DND-41 (cell line): ENCODE data around the gene ASB1.

Experiments
- ATAC-seq: fragments of 200-7000 bp; cut with Tn5 transposase; 3 replicates; pipeline ENCODE4 v1.9.1; 2021; ENCODE audit warnings: low read depth; ENCODE audit not compliant: insufficient read depth
- DNase-seq: peaks from one replicate; pipeline ENCODE4 v3.0.0-alpha.2; 2020
- H2AFZ ChIP-seq: 2 replicates; pipeline ENCODE4 v1.6.0; 2012; ENCODE audit warnings: low read depth, low read length
- H3K27ac ChIP-seq: 2 replicates; pipeline ENCODE4 v1.5.1; 2012; ENCODE audit warnings: low read length, inconsistent platforms
- H3K27me3 ChIP-seq: fragments of 200-600 bp; sonication (generic); 2 replicates; pipeline ENCODE4 v1.6.0; 2012; ENCODE audit warnings: low read length, mild to moderate bottlenecking, inconsistent platforms; ENCODE audit not compliant: insufficient read depth, poor library complexity
- H3K36me3 ChIP-seq: 2 replicates; pipeline ENCODE4 v1.5.1; 2012; ENCODE audit warnings: low read length, inconsistent platforms; ENCODE audit not compliant: insufficient read depth
- H3K4me1 ChIP-seq: 2 replicates; pipeline ENCODE4 v1.5.1; 2012; ENCODE audit warnings: mild to moderate bottlenecking, low read length; ENCODE audit not compliant: insufficient read depth
- H3K4me2 ChIP-seq: 2 replicates; pipeline ENCODE4 v1.6.0; 2012; ENCODE audit warnings: mild to moderate bottlenecking, moderate library complexity, low read length, inconsistent platforms; ENCODE audit not compliant: insufficient read depth
- H3K4me3 ChIP-seq, 2 experiments: fragments of 200-600 bp in 1 of 2; shearing (Covaris generic) in 1 of 2; 2 replicates each; pipeline ENCODE4 v1.5.1; 2012 to 2016; ENCODE audit warnings: inconsistent platforms in 2 of 2, low read length in 2 of 2, mild to moderate bottlenecking in 2 of 2, low read depth in 1 of 2, moderate library complexity in 1 of 2
- H3K79me2 ChIP-seq: 2 replicates; pipeline ENCODE4 v1.6.0; 2012; ENCODE audit warnings: low read length, inconsistent platforms; ENCODE audit not compliant: insufficient read depth
- H3K9ac ChIP-seq: 2 replicates; pipeline ENCODE4 v1.6.0; 2012; ENCODE audit warnings: low read depth, mild to moderate bottlenecking, inconsistent platforms, low read length, moderate library complexity
- H3K9me3 ChIP-seq: 2 replicates; pipeline ENCODE4 v1.5.1; 2012; ENCODE audit warnings: low read length, moderate library complexity, mild to moderate bottlenecking, inconsistent platforms; ENCODE audit not compliant: insufficient read depth, severe bottlenecking
- H4K20me1 ChIP-seq: 2 replicates; pipeline ENCODE4 v1.6.0; 2012; ENCODE audit warnings: low read length; ENCODE audit not compliant: insufficient read depth
- CTCF ChIP-seq: IDR thresholded peaks from 2 replicates; pipeline ENCODE4 v1.5.1; 2012; ENCODE audit warnings: borderline replicate concordance, low read length, moderate library complexity, mild to moderate bottlenecking; ENCODE audit not compliant: poor library complexity, severe bottlenecking; ENCODE audit errors: extremely low read depth
- EZH2 ChIP-seq: IDR thresholded peaks from 3 replicates; pipeline ENCODE4 v1.6.1; 2012; ENCODE audit warnings: borderline replicate concordance, low read depth, mild to moderate bottlenecking, moderate library complexity, low read length, inconsistent platforms; ENCODE audit not compliant: severe bottlenecking

The ASB1 gene

DNA sequence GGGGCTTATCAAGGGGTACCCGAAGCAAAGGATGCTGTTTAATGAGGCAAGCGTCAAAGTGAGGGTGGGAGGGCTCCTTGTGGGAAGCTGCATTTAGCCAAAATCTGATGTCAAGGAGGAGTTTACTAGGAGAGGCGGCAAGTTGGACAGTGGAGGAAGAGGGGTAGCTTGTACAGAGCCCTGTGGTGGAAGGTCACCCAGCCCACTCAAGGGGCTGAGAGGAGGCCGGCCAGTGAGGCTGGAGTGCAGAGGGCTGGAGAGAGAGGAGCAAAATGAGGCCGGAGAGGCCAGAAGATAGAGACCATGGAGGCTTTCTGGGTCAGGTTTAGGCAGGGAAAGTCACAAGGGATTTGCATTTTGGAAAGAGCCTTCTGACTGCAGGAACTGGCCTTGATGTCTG lies 49.5 kb downstream of the ASB1 start:
- no peak for DNase-seq
- no peaks in the 10 kb centered on the region for H3K36me3 ChIP-seq
- ATAC-seq: no peak
- peaks cover 6% of the 10 kb centered on the region for H3K9me3 ChIP-seq
- no peak overlapping the region for H3K9ac ChIP-seq
- TF ChIP-seq CTCF (no peak), EZH2 (no peak)
- no peaks in the 10 kb centered on the region for H3K79me2 ChIP-seq
- H2AFZ ChIP-seq: no peak overlapping the region
- H3K27me3 ChIP-seq: no peaks in the 10 kb centered on the region
- no peaks in the 10 kb centered on the region for H3K4me1 ChIP-seq
- no peaks in the 10 kb centered on the region for H4K20me1 ChIP-seq
- no peak overlapping the region for H3K4me2 ChIP-seq
- no peak overlapping the region for H3K4me3 ChIP-seq
- no peak overlapping the region for H3K27ac ChIP-seq

- Histone ChIP-seq H3K9ac (no peak overlapping the region), H3K4me3 (no peak overlapping the region), H3K27me3 (no peaks in the 10 kb centered on the region), H3K4me2 (no peak overlapping the region), H3K9me3 (peaks cover 6% of the 10 kb centered on the region), H3K36me3 (no peaks in the 10 kb centered on the region), H3K27ac (no peak overlapping the region), H2AFZ (no peak overlapping the region), H3K4me1 (no peaks in the 10 kb centered on the region), H4K20me1 (no peaks in the 10 kb centered on the region), H3K79me2 (no peaks in the 10 kb centered on the region)
- ATAC-seq: no peak
- DNase-seq: no peak
- TF ChIP-seq EZH2 (no peak), CTCF (no peak)
Measured at GRCh38 chr2:238478216-238478615, 51.5 kb downstream of the ASB1 start.

- H2AFZ ChIP-seq: no peak overlapping the region
- no peaks in the 10 kb centered on the region for H4K20me1 ChIP-seq
- no peak for ATAC-seq
- TF ChIP-seq EZH2 (no peak), CTCF (no peak)
- no peak overlapping the region for H3K27ac ChIP-seq
- H3K4me2 ChIP-seq: no peak overlapping the region
- no peaks in the 10 kb centered on the region for H3K4me1 ChIP-seq
- peaks cover 6% of the 10 kb centered on the region for H3K9me3 ChIP-seq
- no peak for DNase-seq
- H3K36me3 ChIP-seq: no peaks in the 10 kb centered on the region
- no peaks in the 10 kb centered on the region for H3K27me3 ChIP-seq
- H3K79me2 ChIP-seq: no peaks in the 10 kb centered on the region
- no peak overlapping the region for H3K9ac ChIP-seq
- H3K4me3 ChIP-seq: no peak overlapping the region
Measured at GRCh38 chr2:238479847-238480246, 53.1 kb downstream of the ASB1 start.

- Histone ChIP-seq H3K27ac (no peak overlapping the region), H3K4me1 (no peaks in the 10 kb centered on the region), H4K20me1 (no peaks in the 10 kb centered on the region), H3K4me3 (no peak overlapping the region), H2AFZ (no peak overlapping the region), H3K27me3 (no peaks in the 10 kb centered on the region), H3K9ac (no peak overlapping the region), H3K9me3 (peaks cover 6% of the 10 kb centered on the region), H3K79me2 (no peaks in the 10 kb centered on the region), H3K4me2 (no peak overlapping the region), H3K36me3 (no peaks in the 10 kb centered on the region)
- DNase-seq: no peak
- ATAC-seq: no peak
- no peak for TF ChIP-seq EZH2
- no peak for TF ChIP-seq CTCF
Measured at GRCh38 chr2:238483021-238483420, 56.3 kb downstream of the ASB1 start.
